22Rv1 (cell line): ENCODE measurements around the gene COL16A1.

Experiments used
- CTCF ChIP-seq: fragments of 450-650 bp; IDR thresholded peaks from 2 replicates; pipeline ENCODE4 v1.5.1; 2017; ENCODE audit warnings: mild to moderate bottlenecking
- ZFX ChIP-seq: fragments of 450-650 bp; IDR thresholded peaks from 2 replicates; pipeline ENCODE4 v1.6.1; 2017; ENCODE audit warnings: antibody characterized with exemption, borderline replicate concordance

GRCh38 chr1:31645274-31645568 lies 58.6 kb downstream of the COL16A1 start:
- TF ChIP-seq CTCF (no peak), ZFX (no peak)
